Measurements from ENCODE around the gene GTF2I. TPM values are rescaled to one million over a fixed set of nuclear protein-coding genes. Genes with fewer than 3 reads are reported as not detected.
"Not testable (repeated sequence)": the region's sequence is repeated elsewhere in the genome, so short reads cannot be mapped to it uniquely, and the experiment has no call there.

The GTF2I gene
- total and polyA plus RNA-seq, 2 experiments from 2014 or later, result 204 to 219 TPM

GRCh38 chr7:74661836-74662794 is 4.6 kb downstream of the GTF2I start:
- Histone ChIP-seq H3K27ac (ENCODE audit: low read depth) (peak overlapping the region; percentile 99), H3K4me1 (ENCODE audit: insufficient read depth) (peaks cover 50% of the 10 kb centered on the region), H3K4me2 (peak overlapping the region; percentile 74), H3K4me3 (peak overlapping the region; percentile 46), H3F3A (replicated peaks; ENCODE audit: low read depth) (peaks cover 24% of the 10 kb centered on the region), H3K79me2 (replicated peaks; ENCODE audit: insufficient read depth) (peaks cover 82% of the 10 kb centered on the region)
- H3K36me3 Mint-ChIP-seq (ENCODE audit: low read depth), result peaks cover 57% of the 10 kb centered on the region
- peak overlapping the region; percentile 74 for H3K27ac Mint-ChIP-seq
- peaks cover 52% of the 10 kb centered on the region for H3K4me1 Mint-ChIP-seq
- H3K27me3 ChIP-seq (ENCODE audit: insufficient read depth); H4K20me1 ChIP-seq (replicated peaks; ENCODE audit: insufficient read depth); H3K36me3 ChIP-seq (ENCODE audit: insufficient read depth); ATAC-seq; H2AFZ ChIP-seq; H3K9me2 ChIP-seq (ENCODE audit: insufficient read depth): not testable (repeated sequence)
- DNase-seq (ENCODE audit: low spot score), result peak; percentile 56
- H3K27me3 Mint-ChIP-seq (ENCODE audit: insufficient read depth, low read depth, poor library complexity), result peaks cover 23% of the 10 kb centered on the region
- peaks cover 10% of the 10 kb centered on the region for H3K9me3 Mint-ChIP-seq
- peak overlapping the region; percentile 55; the same call in 2 of the 3 replicates for H3K4me3 Mint-ChIP-seq

DNA sequence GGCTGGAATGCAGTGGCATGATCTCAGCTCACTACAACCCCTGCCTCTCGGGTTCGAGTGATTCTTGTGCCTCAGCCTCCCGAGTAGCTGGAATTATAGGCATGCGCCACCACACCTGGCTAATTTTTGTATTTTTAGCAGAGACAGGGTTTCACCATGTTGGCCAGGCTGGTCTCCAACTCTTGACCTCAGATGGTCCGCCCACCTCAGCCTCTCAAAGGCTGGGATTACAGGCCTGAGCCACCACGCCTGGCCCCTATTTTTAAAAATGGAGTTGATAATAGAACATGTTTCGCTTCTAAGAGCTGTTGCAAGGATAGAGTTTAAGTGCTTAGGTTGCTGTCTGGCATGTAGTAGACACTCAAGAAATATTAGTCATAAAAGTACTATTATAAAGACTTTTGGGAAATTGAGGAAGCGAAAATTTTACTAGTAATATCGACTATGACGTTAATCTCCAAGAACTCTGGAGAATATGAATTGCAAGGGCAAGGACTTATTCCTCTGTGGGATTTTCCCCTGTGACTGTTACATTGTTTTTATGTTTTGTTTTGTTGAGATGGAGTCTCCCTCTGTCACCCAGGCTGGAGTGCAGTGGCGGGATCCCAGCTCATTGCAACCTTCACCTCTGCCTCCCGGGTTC is 7.9 kb downstream of the GTF2I start:
- peaks cover 20% of the 10 kb centered on the region for H4K20me1 ChIP-seq (replicated peaks; ENCODE audit: insufficient read depth)
- H3K36me3 ChIP-seq (ENCODE audit: insufficient read depth), result no peaks in the 10 kb centered on the region
- H3K27me3 ChIP-seq (ENCODE audit: insufficient read depth), result no peaks in the 10 kb centered on the region
- H3K4me1 Mint-ChIP-seq, result peaks cover 48% of the 10 kb centered on the region
- no peaks in the 10 kb centered on the region for H3K9me3 Mint-ChIP-seq
- DNase-seq (ENCODE audit: low spot score) (no peak), ATAC-seq (no peak)
- no peak overlapping the region for H2AFZ ChIP-seq
- H3F3A ChIP-seq (replicated peaks; ENCODE audit: low read depth), result peaks cover 9% of the 10 kb centered on the region
- peaks cover 53% of the 10 kb centered on the region for H3K36me3 Mint-ChIP-seq (ENCODE audit: low read depth)
- H3K9me2 ChIP-seq (ENCODE audit: insufficient read depth), result no peaks in the 10 kb centered on the region
- H3K27ac ChIP-seq (ENCODE audit: low read depth), result peak overlapping the region; percentile 99; the same call in 1 of the 2 replicates
- peaks cover 100% of the 10 kb centered on the region for H3K79me2 ChIP-seq (replicated peaks; ENCODE audit: insufficient read depth)
- no peak overlapping the region for H3K4me2 ChIP-seq
- peaks cover 12% of the 10 kb centered on the region for H3K27me3 Mint-ChIP-seq (ENCODE audit: insufficient read depth, low read depth, poor library complexity)
- H3K27ac Mint-ChIP-seq, result no peak overlapping the region
- H3K4me1 ChIP-seq (ENCODE audit: insufficient read depth), result peaks cover 48% of the 10 kb centered on the region
- H3K4me3 Mint-ChIP-seq, result no peak overlapping the region
- H3K4me3 ChIP-seq, result no peak overlapping the region
- TF ChIP-seq JUNB (IDR thresholded peaks at IDR 0.05; ENCODE audit: unreplicated experiment), result no peak
- no peak for TF ChIP-seq ZNF331 (CRISPR knock-in tag; IDR thresholded peaks at IDR 0.05; ENCODE audit: low read depth)
- TF ChIP-seq CTCF (conservative IDR thresholded peaks at IDR 0.05; ENCODE audit: low read depth in 2 of 2), result no peak
- no peak for TF ChIP-seq EZH2phosphoT487 (IDR thresholded peaks at IDR 0.05; ENCODE audit: unreplicated experiment)
- no peak for TF ChIP-seq CREB1 (CRISPR knock-in tag; IDR thresholded peaks at IDR 0.05; ENCODE audit: low read depth)
- TF ChIP-seq ETS1 (IDR thresholded peaks at IDR 0.05), result no peak
- no peak for TF ChIP-seq POLR2AphosphoS5 (IDR thresholded peaks at IDR 0.05; ENCODE audit: low read depth)
- no peak for TF ChIP-seq EZH2 (IDR thresholded peaks at IDR 0.05; ENCODE audit: low read depth, unreplicated experiment)
- TF ChIP-seq STAT1 (IDR thresholded peaks at IDR 0.05; ENCODE audit: unreplicated experiment), result no peak
- TF ChIP-seq ZNF114 (CRISPR knock-in tag; IDR thresholded peaks at IDR 0.05), result no peak
- TF ChIP-seq, protein P1, sequence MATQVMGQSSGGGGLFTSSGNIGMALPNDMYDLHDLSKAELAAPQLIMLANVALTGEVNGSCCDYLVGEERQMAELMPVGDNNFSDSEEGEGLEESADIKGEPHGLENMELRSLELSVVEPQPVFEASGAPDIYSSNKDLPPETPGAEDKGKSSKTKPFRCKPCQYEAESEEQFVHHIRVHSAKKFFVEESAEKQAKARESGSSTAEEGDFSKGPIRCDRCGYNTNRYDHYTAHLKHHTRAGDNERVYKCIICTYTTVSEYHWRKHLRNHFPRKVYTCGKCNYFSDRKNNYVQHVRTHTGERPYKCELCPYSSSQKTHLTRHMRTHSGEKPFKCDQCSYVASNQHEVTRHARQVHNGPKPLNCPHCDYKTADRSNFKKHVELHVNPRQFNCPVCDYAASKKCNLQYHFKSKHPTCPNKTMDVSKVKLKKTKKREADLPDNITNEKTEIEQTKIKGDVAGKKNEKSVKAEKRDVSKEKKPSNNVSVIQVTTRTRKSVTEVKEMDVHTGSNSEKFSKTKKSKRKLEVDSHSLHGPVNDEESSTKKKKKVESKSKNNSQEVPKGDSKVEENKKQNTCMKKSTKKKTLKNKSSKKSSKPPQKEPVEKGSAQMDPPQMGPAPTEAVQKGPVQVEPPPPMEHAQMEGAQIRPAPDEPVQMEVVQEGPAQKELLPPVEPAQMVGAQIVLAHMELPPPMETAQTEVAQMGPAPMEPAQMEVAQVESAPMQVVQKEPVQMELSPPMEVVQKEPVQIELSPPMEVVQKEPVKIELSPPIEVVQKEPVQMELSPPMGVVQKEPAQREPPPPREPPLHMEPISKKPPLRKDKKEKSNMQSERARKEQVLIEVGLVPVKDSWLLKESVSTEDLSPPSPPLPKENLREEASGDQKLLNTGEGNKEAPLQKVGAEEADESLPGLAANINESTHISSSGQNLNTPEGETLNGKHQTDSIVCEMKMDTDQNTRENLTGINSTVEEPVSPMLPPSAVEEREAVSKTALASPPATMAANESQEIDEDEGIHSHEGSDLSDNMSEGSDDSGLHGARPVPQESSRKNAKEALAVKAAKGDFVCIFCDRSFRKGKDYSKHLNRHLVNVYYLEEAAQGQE (IDR thresholded peaks at IDR 0.05; ENCODE audit: unreplicated experiment), result no peak
